BLaER1 treated with 17β-estradiol and CSF1 and Interleukin-3, amounts not matched to agents 10 nM and 100 nM (cell line): ENCODE measurements around the gene CDC42EP1.
A peak's percentile ranks its signal among the peaks of the same experiment; 100 is the strongest.

Experiments
- H3K27ac ChIP-seq, 11 experiments: shearing (Covaris generic); formaldehyde crosslinking; 2 replicates each; pipeline ENCODE4 v1.8.1; 2022
- H3K27me3 ChIP-seq, 11 experiments: shearing (Covaris generic); formaldehyde crosslinking; 2 replicates each; pipeline ENCODE4 v1.8.1; 2022
- H3K36me3 ChIP-seq, 11 experiments: shearing (Covaris generic); formaldehyde crosslinking; 2 replicates each; pipeline ENCODE4 v1.8.1; 2022
- H3K4me1 ChIP-seq, 10 experiments: shearing (Covaris generic); formaldehyde crosslinking; 2 replicates each; pipeline ENCODE4 v1.8.1; 2022
- H3K4me2 ChIP-seq, 11 experiments: shearing (Covaris generic); formaldehyde crosslinking; 2 replicates each; pipeline ENCODE4 v1.8.1; 2022
- H3K4me3 ChIP-seq, 10 experiments: shearing (Covaris generic); formaldehyde crosslinking; 2 replicates each; pipeline ENCODE4 v1.8.1; 2022
- H3K9ac ChIP-seq, 11 experiments: shearing (Covaris generic); formaldehyde crosslinking; 2 replicates each; pipeline ENCODE4 v1.8.1; 2022
- H3K9me3 ChIP-seq, 11 experiments: shearing (Covaris generic); formaldehyde crosslinking; replicated peaks in 1 of 11; 2 replicates each; pipeline ENCODE4 v1.8.1; 2022
- H4K20me1 ChIP-seq, 11 experiments: shearing (Covaris generic); formaldehyde crosslinking; 2 replicates each; pipeline ENCODE4 v1.8.1; 2022
- Cebpa-rat ChIP-seq, 11 experiments: shearing (Covaris generic); IDR thresholded peaks; 2 replicates each; pipeline ENCODE4 v1.8.1; 2022

Gene CDC42EP1

GRCh38 chr22:37618674-37619073 lies 58.4 kb downstream of the CDC42EP1 start:
- Histone ChIP-seq H3K4me1 (peaks cover 6 to 18% (median 9%) of the 10 kb centered on the region in 10 experiments), H3K36me3 (peaks cover 86 to 98% (median 96%) of the 10 kb centered on the region in 11 experiments), H3K4me3 (no peak overlapping the region), H3K27me3 (no peaks in the 10 kb centered on the region), H3K9me3 (no peaks in the 10 kb centered on the region), H4K20me1 (peaks cover 0 to 54% (median 3%) of the 10 kb centered on the region in 11 experiments; a peak in 9 of 22 replicates), H3K4me2 (no peak overlapping the region), H3K9ac (peak overlapping the region in 1 of 11 experiments; percentile 17; a peak in 1 of 22 replicates), H3K27ac (no peak overlapping the region)
- no peak for TF ChIP-seq Cebpa-rat (IDR thresholded peaks at IDR 0.05)
